Endothelial cell (in vitro differentiated cells): ENCODE data around the gene SYNDIG1L. TPM values are rescaled to one million over a fixed set of nuclear protein-coding genes. Genes with fewer than 3 reads are reported as not detected.
"Not testable (repeated sequence)": the region's sequence is repeated elsewhere in the genome, so short reads cannot be mapped to it uniquely, and the experiment has no call there.

Experiments
- DNase-seq: peaks from one replicate; pipeline ENCODE4 v3.0.0; 2021; ENCODE audit warnings: low spot score
- H3K27ac Mint-ChIP-seq: one replicate; pipeline ENCODE4 v1.8.0; 2021; ENCODE audit warnings: mixed read lengths, inconsistent platforms; ENCODE audit not compliant: unreplicated experiment
- H3K27me3 Mint-ChIP-seq: one replicate; pipeline ENCODE4 v1.8.0; 2021; ENCODE audit warnings: mild to moderate bottlenecking, moderate library complexity, mixed read lengths, inconsistent platforms; ENCODE audit not compliant: unreplicated experiment
- H3K36me3 Mint-ChIP-seq: one replicate; pipeline ENCODE4 v1.8.0; 2021; ENCODE audit warnings: mild to moderate bottlenecking, low read depth, mixed read lengths, inconsistent platforms; ENCODE audit not compliant: unreplicated experiment
- H3K4me1 Mint-ChIP-seq: one replicate; pipeline ENCODE4 v1.8.0; 2021; ENCODE audit warnings: mild to moderate bottlenecking, mixed read lengths, inconsistent platforms; ENCODE audit not compliant: unreplicated experiment
- H3K4me3 Mint-ChIP-seq: one replicate; pipeline ENCODE4 v1.8.0; 2021; ENCODE audit warnings: mild to moderate bottlenecking, mixed read lengths, inconsistent platforms; ENCODE audit not compliant: unreplicated experiment
- H3K9me3 Mint-ChIP-seq: one replicate; pipeline ENCODE4 v1.8.0; 2021; ENCODE audit warnings: mixed read lengths, inconsistent platforms; ENCODE audit not compliant: unreplicated experiment
- total RNA-seq: library from RNA; stranded (reverse); fragmentation: NEBNext Ultra II Directional; extraction: Animal tissue kit (Norgen Biotek cat#: 25700); gene quantifications from one replicate; pipeline ENCODE4 v1.2.1, GENCODE V29; 2021; ENCODE audit not compliant: unreplicated experiment
- TF ChIP-seq, protein P1 (sequence below): fragments of 200-600 bp; sonication (generic); IDR thresholded peaks from one replicate; pipeline ENCODE4 v1.5.0; 2021; ENCODE audit warnings: antibody characterized with exemption; ENCODE audit not compliant: unreplicated experiment

Gene SYNDIG1L
- total RNA-seq, 1 donor from 2014 or later, result 1.1 TPM

DNA sequence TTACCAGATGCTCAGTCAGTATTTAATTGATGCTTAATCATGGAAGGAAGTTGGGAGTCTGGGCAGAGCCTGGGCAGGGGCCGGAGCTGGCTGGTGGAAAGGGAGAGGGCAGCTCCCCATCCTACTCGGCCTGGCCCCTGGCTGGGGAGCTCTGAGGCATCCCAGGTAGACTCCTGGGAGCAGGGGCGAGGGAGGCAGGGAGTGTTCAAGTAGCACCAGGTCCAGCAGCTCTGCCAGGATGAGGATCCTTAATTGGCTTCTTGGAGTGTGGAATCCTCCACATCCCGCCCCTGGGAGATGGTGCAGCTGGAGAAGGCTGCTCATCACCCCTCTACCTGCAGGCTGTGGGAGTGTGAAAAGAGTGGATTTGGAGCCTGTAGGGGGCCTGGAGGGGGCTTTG lies 30.9 kb downstream of the SYNDIG1L start:
- Mint-ChIP-seq H3K27me3 (no peaks in the 10 kb centered on the region), H3K36me3 (no peaks in the 10 kb centered on the region), H3K4me3 (no peak overlapping the region), H3K9me3 (no peaks in the 10 kb centered on the region), H3K4me1 (peaks cover 6% of the 10 kb centered on the region), H3K27ac (no peak overlapping the region)
- TF ChIP-seq, protein P1, sequence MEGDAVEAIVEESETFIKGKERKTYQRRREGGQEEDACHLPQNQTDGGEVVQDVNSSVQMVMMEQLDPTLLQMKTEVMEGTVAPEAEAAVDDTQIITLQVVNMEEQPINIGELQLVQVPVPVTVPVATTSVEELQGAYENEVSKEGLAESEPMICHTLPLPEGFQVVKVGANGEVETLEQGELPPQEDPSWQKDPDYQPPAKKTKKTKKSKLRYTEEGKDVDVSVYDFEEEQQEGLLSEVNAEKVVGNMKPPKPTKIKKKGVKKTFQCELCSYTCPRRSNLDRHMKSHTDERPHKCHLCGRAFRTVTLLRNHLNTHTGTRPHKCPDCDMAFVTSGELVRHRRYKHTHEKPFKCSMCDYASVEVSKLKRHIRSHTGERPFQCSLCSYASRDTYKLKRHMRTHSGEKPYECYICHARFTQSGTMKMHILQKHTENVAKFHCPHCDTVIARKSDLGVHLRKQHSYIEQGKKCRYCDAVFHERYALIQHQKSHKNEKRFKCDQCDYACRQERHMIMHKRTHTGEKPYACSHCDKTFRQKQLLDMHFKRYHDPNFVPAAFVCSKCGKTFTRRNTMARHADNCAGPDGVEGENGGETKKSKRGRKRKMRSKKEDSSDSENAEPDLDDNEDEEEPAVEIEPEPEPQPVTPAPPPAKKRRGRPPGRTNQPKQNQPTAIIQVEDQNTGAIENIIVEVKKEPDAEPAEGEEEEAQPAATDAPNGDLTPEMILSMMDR, result no peak
- DNase-seq, result no peak

GRCh38 chr14:74394549-74394948 lies 31.5 kb downstream of the SYNDIG1L start:
- TF ChIP-seq, protein P1, result no peak
- DNase-seq, result no peak
- no peaks in the 10 kb centered on the region for H3K27me3 Mint-ChIP-seq
- H3K4me1 Mint-ChIP-seq, result peaks cover 6% of the 10 kb centered on the region
- H3K9me3 Mint-ChIP-seq, result no peaks in the 10 kb centered on the region
- no peak overlapping the region for H3K27ac Mint-ChIP-seq
- no peak overlapping the region for H3K4me3 Mint-ChIP-seq
- H3K36me3 Mint-ChIP-seq, result no peaks in the 10 kb centered on the region

GRCh38 chr14:74392616-74393570 lies 33.1 kb downstream of the SYNDIG1L start:
- Mint-ChIP-seq H3K4me3 (no peak overlapping the region), H3K9me3 (no peaks in the 10 kb centered on the region), H3K27me3 (peaks cover 1% of the 10 kb centered on the region), H3K27ac (no peak overlapping the region), H3K36me3 (no peaks in the 10 kb centered on the region), H3K4me1 (peaks cover 6% of the 10 kb centered on the region)
- TF ChIP-seq, protein P1, result no peak
- no peak for DNase-seq

DNA sequence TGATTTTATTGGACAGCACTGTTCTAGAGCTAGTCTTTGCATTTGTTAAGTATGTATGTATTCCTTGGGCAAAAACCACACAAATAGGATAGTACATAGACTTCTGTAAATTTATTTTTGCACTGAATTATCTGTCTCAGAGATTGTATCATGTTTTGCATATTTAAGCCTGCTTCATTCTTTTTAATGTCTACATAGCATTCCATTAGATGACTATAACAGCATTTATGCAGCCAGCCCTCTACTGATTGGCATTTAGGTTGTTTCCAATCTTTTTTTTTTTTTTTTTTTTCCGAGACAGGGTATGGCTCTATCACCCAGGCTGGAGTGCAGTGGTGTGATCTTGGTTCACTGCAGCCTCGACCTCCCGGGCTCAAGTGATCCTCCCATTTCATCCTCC lies 34.5 kb downstream of the SYNDIG1L start:
- no peak overlapping the region for H3K27ac Mint-ChIP-seq
- peaks cover 3% of the 10 kb centered on the region for H3K4me1 Mint-ChIP-seq
- TF ChIP-seq, protein P1, result no peak
- H3K9me3 Mint-ChIP-seq, result no peaks in the 10 kb centered on the region
- H3K4me3 Mint-ChIP-seq, result no peak overlapping the region
- DNase-seq, result no peak
- H3K27me3 Mint-ChIP-seq, result peaks cover 1% of the 10 kb centered on the region
- no peaks in the 10 kb centered on the region for H3K36me3 Mint-ChIP-seq

- H3K9me3 Mint-ChIP-seq, DNase-seq, H3K27ac Mint-ChIP-seq, H3K4me3 Mint-ChIP-seq, H3K4me1 Mint-ChIP-seq, H3K36me3 Mint-ChIP-seq, H3K27me3 Mint-ChIP-seq: not testable (repeated sequence)
These were observed 35.5 kb downstream of the SYNDIG1L start for GRCh38 chr14:74390505-74390904.
